ENCODE results near the gene FXR1. TPM values are rescaled to one million over a fixed set of nuclear protein-coding genes. Genes with fewer than 3 reads are reported as not detected.
"Not testable (repeated sequence)": the region's sequence is repeated elsewhere in the genome, so short reads cannot be mapped to it uniquely, and the experiment has no call there.

FXR1 gene
- total RNA-seq (100 to 1,000 TPM in 7 of 9 donors, 10 to 100 TPM in 2; 92.5 to 211 (median 129) TPM), polyA plus RNA-seq (100 to 1,000 TPM in 1 of 3 donors, 10 to 100 TPM in 2; 76.6 to 164 (median 77.5) TPM)
- long read RNA-seq, donor 1, full-length matches to known transcripts: 15 of 31 reads
- long read RNA-seq, donor 1, partial matches to known transcripts: 16 of 31 reads
- long read RNA-seq, donor 1, other reads (novel, unspliced or antisense): 0 of 31 reads
- long read RNA-seq, donor 2, full-length matches to known transcripts: 14 of 31 reads
- long read RNA-seq, donor 2, partial matches to known transcripts: 17 of 31 reads
- long read RNA-seq, donor 2, other reads (novel, unspliced or antisense): 0 of 31 reads
- long read RNA-seq, donor 3, full-length matches to known transcripts: 14 of 25 reads
- long read RNA-seq, donor 3, partial matches to known transcripts: 11 of 25 reads
- long read RNA-seq, donor 3, other reads (novel, unspliced or antisense): 0 of 25 reads
- long read RNA-seq, donor 4, full-length matches to known transcripts: 13 of 31 reads
- long read RNA-seq, donor 4, partial matches to known transcripts: 13 of 31 reads
- long read RNA-seq, donor 4, other reads (novel, unspliced or antisense): 5 of 31 reads
- long read RNA-seq, donor 5, full-length matches to known transcripts: 34 of 70 reads
- long read RNA-seq, donor 5, partial matches to known transcripts: 27 of 70 reads
- long read RNA-seq, donor 5, other reads (novel, unspliced or antisense): 9 of 70 reads
- long read RNA-seq, donor 6, full-length matches to known transcripts: 13 of 25 reads
- long read RNA-seq, donor 6, partial matches to known transcripts: 8 of 25 reads
- long read RNA-seq, donor 6, other reads (novel, unspliced or antisense): 4 of 25 reads
- long read RNA-seq, donor 7, full-length matches to known transcripts: 8 of 149 reads
- long read RNA-seq, donor 7, partial matches to known transcripts: 48 of 149 reads
- long read RNA-seq, donor 7, other reads (novel, unspliced or antisense): 93 of 149 reads
- long read RNA-seq, donor 8, full-length matches to known transcripts: 17 of 381 reads
- long read RNA-seq, donor 8, partial matches to known transcripts: 303 of 381 reads
- long read RNA-seq, donor 8, other reads (novel, unspliced or antisense): 61 of 381 reads
- long read RNA-seq, donor 9, full-length matches to known transcripts: 24 of 49 reads
- long read RNA-seq, donor 9, partial matches to known transcripts: 25 of 49 reads
- long read RNA-seq, donor 9, other reads (novel, unspliced or antisense): 0 of 49 reads
- long read RNA-seq, donor 10, partial matches to known transcripts: 0 of 5 reads
- long read RNA-seq, donor 10, other reads (novel, unspliced or antisense): 0 of 5 reads

DNA sequence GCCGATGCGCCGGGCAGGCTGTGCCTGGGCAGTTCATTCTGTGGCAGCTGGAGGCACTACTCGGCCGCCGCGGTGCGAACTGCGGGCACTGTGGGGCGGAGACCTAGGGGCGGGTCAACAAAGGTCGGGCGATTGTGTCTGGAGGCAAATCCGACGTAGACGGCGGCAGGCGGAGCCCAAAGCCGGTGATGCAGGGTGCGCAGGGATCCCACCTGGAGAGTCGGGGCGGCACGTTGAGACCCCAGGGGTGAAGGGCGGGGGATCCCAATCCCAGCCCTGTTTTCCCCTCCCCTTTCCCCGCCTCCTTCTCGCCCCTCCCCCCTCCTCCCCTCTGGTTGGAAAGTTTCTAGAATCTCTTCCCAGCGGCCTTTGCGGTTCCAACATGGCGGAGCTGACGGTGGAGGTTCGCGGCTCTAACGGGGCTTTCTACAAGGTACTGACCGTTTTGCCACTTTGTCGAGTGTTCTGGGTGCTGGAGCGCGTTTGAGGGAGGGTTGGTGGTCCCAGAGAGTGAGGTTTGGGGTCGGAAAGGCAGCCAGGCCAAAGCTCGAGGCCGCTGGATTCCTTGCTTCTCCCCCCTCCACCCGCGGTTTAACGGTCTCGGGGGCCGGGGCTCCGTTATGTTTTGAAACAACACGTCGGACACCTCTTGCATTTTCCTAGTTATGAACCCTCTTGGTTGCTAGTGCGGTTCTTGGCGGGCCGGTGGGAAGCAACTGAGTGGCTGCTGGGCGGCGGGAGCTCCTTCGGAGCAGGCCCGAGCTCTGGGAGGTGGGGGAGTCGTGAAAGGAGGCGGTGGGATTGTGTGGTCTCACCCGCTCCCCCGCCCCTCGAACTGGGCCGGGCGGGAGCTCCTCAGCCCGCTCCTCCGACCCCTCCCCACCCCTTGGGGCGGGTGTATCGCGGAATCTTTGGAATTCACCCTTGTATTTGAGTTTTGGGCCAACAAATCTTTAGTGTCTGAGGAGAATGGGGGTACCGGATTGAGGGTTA is at the start of gene FXR1:
FXR1 (plus strand) TSS at position 367 of the 993 bp plus-strand sequence; CDS start at position 383, 16 bp downstream.
- peak; percentile 90 to 95 (median 93) for DNase-seq
- Histone ChIP-seq H3K9me3 (replicated peaks in 1 of 3) (no peaks in the 10 kb centered on the region), H3K27me3 (no peaks in the 10 kb centered on the region), H3K36me3 (replicated peaks in 1 of 2) (no peaks in the 10 kb centered on the region), H3K27ac (peak within 1 kb of the TSS; percentile 90 to 99 (median 97)), H3K4me3 (peak within 1 kb of the TSS; percentile 76 to 100 (median 95)), H3K4me1 (replicated peaks in 1 of 2) (peaks cover 18 to 30% of the 10 kb centered on the region in 2 donors)
- WGBS, 4 donors: 0% methylated on average over 26 to 68 of the region's 68 CpGs
- TF ChIP-seq, protein P1, sequence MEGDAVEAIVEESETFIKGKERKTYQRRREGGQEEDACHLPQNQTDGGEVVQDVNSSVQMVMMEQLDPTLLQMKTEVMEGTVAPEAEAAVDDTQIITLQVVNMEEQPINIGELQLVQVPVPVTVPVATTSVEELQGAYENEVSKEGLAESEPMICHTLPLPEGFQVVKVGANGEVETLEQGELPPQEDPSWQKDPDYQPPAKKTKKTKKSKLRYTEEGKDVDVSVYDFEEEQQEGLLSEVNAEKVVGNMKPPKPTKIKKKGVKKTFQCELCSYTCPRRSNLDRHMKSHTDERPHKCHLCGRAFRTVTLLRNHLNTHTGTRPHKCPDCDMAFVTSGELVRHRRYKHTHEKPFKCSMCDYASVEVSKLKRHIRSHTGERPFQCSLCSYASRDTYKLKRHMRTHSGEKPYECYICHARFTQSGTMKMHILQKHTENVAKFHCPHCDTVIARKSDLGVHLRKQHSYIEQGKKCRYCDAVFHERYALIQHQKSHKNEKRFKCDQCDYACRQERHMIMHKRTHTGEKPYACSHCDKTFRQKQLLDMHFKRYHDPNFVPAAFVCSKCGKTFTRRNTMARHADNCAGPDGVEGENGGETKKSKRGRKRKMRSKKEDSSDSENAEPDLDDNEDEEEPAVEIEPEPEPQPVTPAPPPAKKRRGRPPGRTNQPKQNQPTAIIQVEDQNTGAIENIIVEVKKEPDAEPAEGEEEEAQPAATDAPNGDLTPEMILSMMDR (IDR thresholded peaks at IDR 0.05): peak; percentile 73 to 87 (median 82)
- TF ChIP-seq POLR2A (IDR thresholded peaks at IDR 0.05): peak; percentile 22 to 80
- intact Hi-C loops (cut with DNase I): no loop called here

DNA sequence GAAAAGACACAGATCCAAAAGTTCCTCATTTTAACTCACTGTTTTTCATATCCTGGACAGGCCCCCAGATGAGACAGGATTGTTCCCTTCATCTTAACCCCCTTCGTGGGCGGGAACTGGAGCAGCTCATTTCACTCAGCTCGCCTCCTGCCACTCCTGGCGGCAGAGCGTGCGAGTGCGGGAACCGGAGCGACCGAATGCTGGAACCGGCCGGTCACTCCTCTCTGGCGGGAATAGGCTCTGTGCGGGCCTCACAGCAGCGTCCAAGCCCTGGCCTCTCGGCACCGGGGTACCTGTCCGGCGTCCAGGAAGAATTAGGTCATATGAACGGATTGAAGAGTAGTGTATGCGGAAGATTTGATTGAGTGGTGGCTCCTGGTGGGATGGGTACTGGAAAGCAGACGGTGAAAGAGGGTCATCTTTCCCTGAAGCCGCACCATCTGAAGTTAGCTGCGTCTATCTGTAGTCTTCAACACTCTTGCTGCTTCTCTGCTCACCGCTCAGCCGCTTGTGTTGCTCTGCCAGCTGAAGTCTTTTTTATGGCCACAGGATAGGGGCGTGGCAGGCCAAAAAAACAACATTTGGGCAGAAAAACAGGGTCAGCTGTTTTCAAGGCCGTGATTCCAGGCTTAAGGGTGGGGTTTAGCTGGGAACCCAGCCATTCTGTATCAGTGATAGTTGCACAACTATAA is 42.3 kb upstream of the FXR1 start:
- no peaks in the 10 kb centered on the region for H3K9me3 ChIP-seq (replicated peaks in 1 of 3)
- WGBS, 4 donors: 15 to 43% (median 23%) methylated on average over 28 of the region's 28 CpGs
- DNase-seq: peak in 4 of 7 donors; percentile 15 to 27 (median 24)
- H3K27ac ChIP-seq: peak overlapping the region in 1 of 5 donors; percentile 63
- no peaks in the 10 kb centered on the region for H3K36me3 ChIP-seq (replicated peaks in 1 of 2)
- intact Hi-C loops (cut with DNase I): no loop called here
- no peaks in the 10 kb centered on the region for H3K4me1 ChIP-seq (replicated peaks in 1 of 2)
- peak overlapping the region in 1 of 4 donors; percentile 41 for H3K4me3 ChIP-seq
- H3K27me3 ChIP-seq: no peaks in the 10 kb centered on the region
- TF ChIP-seq, protein P1 (IDR thresholded peaks at IDR 0.05): no peak
- TF ChIP-seq POLR2A (IDR thresholded peaks at IDR 0.05): no peak

DNA sequence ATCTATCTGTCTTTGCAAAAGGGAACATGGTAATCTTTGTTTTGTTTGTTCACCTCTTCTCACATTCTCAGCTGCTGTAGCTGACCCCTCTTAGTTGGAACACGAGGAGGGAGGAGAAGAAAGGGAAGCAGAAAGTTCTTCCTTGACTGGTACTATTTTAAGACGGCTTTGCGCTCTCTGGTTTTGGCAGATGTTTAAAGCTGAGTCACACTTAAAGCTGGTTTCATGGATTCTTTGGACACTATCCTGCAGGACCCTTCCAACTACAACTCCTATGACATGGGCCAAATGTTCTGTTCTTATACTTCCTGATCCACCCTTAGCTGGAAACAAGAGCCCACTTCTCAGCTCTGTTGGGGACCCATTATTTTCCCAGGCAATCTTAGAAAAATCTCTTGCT is 40.6 kb upstream of the FXR1 start:
- intact Hi-C loops (cut with DNase I): no loop called here
- Histone ChIP-seq H3K36me3 (replicated peaks in 1 of 2) (no peaks in the 10 kb centered on the region), H3K27ac (no peak overlapping the region), H3K4me3 (no peak overlapping the region), H3K27me3 (no peaks in the 10 kb centered on the region), H3K4me1 (replicated peaks in 1 of 2) (no peaks in the 10 kb centered on the region), H3K9me3 (replicated peaks in 1 of 3) (no peaks in the 10 kb centered on the region)
- TF ChIP-seq POLR2A (IDR thresholded peaks at IDR 0.05): no peak
- TF ChIP-seq, protein P1 (IDR thresholded peaks at IDR 0.05): no peak
- no peak for DNase-seq
- 27 to 40% (median 31%) methylated on average over 3 of the region's 3 CpGs for WGBS, 4 donors

DNA sequence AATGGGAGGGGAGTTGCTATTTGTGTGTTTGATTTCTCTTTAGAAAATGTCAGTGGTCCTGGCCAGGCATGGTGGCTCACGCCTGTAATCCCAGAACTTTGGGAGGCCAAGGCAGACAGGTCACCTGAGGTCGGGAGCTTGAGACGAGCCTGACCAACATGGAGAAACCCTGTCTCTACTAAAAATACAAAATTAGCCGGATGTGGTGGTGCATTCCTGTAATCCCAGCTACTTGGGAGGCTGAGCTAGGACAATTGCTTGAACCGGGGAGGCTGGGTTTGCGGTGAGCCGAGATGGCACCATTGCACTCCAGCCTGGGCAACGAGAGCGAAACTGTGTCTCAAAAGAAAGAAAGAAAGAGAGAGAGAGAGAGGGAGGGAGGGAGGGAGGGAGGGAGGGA is 40.0 kb upstream of the FXR1 start:
- DNase-seq; H3K9me3 ChIP-seq (replicated peaks in 1 of 3); H3K27me3 ChIP-seq; H3K27ac ChIP-seq; H3K4me1 ChIP-seq (replicated peaks in 1 of 2); intact Hi-C loops (cut with DNase I); H3K36me3 ChIP-seq (replicated peaks in 1 of 2); H3K4me3 ChIP-seq: not testable (repeated sequence)
- WGBS, 4 donors: 77 to 87% (median 83%) methylated on average over 9 of the region's 9 CpGs
